Right lobe of liver (tissue), 4 donors: ENCODE data around the gene IFFO2.

Source experiments
- CTCF ChIP-seq, 4 donors: fragments of 200-600 bp in 3 of 4; fragments of 450-650 bp in 1 of 4; IDR thresholded peaks; one replicate each; pipeline versions ENCODE4 v1.5.1 to v1.8.0; 2016 to 2022; ENCODE audit warnings: antibody characterized with exemption in 4 of 4, mild to moderate bottlenecking in 2 of 4
- POLR2A ChIP-seq: fragments of 450-650 bp; IDR thresholded peaks from one replicate; pipeline ENCODE4 v1.6.1; 2017; ENCODE audit warnings: antibody characterized with exemption, mild to moderate bottlenecking
- donor health status: DM: no; HTN: no; CAD: no.
- donor health status: DM: no; HTN: no; CAD: no.
- donor health status: DM: no; HTN: yes; CAD: no.

GRCh38 chr1:18973446-18973955 lies 17.0 kb upstream of the IFFO2 start:
- TF ChIP-seq CTCF (IDR thresholded peaks at IDR 0.05) (no peak), POLR2A (no peak)
